HG03280 (cell line): ENCODE results near the gene HSPA1A.
"Not testable (repeated sequence)": the region's sequence is repeated elsewhere in the genome, so short reads cannot be mapped to it uniquely, and the experiment has no call there.

Source experiments
- ATAC-seq: cut with Tn5 transposase; IDR thresholded peaks from one replicate; pipeline ENCODE4 v1.9.1; 2021; ENCODE audit warnings: mild to moderate bottlenecking, moderate library complexity; ENCODE audit not compliant: unreplicated experiment

Gene HSPA1A

DNA sequence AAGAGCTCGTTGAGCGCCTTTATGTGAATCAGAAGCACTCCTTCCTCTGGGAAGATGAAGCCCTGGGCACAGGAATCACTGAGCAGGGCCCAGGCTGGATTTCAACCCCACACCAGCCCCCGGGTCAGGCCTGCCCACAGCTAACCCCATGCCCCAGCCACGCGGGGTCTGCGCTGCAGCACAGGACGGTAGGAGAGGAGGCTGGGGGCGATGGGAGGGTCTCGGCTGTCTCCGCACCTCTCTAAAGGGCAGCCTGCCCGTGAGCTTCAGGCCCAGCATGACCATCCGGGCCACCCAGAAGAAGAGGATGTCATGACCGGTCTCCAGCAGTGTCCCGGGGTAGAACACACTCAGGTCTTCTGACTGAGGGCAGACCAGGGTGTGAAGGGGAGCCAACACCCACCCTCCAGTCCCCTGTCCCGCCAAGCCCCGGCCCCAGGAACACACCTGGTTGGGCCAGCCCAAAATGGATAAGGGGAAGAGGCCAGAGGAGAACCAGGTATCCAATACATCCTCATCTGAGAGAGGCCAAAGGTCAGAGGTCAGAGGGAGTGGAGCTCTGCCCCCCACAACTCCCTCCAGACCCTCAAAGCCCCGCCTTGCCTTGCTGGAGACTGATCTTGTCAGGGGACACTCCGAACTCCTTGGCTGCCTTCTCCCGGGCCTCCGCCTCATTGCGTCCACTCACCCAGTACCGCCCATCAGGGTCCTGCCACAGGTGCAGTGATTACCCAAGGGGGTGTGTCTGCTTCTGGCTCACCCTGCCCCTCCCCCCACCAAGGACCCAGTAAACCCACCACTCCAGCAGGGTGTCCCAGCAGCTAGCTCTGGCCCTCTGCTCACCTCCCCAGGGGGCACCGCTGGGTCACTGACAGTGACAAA is 33.9 kb upstream of the HSPA1A start:
- ATAC-seq = no peak

DNA sequence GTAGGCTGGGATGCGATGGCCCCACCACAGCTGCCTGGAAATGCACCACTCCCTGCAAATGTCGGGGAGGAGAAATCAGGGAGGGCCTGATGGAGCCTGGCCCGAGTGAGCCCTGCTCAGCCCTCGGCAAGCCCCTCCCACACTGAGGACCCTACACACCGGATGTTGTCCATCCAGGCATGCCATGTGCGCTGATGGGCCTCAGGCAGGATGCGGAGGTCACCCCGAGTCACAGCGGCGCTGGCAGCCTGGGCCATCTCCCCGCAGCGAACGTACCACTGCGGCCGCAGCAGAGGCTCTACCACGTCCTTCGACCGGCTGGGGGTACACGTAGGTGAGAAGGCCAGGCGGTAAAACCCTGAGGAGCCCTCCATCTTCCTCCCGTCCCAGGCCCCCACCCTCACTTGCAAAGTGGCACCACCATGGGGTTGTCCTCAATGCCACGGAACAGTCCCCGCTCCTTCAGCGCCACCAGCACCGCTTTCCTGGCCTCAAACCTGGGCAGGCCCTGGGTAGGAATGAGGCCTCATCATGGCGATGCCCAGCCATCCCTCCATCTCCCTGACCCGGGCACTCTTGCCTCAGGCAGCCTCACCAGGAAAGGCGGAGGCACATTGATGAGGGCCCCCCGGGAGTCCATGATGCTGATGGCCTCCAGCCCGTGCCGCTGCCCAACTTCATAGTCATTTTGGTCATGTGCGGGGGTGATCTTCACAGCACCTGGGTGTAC is 33.1 kb upstream of the HSPA1A start:
- ATAC-seq = no peak

DNA sequence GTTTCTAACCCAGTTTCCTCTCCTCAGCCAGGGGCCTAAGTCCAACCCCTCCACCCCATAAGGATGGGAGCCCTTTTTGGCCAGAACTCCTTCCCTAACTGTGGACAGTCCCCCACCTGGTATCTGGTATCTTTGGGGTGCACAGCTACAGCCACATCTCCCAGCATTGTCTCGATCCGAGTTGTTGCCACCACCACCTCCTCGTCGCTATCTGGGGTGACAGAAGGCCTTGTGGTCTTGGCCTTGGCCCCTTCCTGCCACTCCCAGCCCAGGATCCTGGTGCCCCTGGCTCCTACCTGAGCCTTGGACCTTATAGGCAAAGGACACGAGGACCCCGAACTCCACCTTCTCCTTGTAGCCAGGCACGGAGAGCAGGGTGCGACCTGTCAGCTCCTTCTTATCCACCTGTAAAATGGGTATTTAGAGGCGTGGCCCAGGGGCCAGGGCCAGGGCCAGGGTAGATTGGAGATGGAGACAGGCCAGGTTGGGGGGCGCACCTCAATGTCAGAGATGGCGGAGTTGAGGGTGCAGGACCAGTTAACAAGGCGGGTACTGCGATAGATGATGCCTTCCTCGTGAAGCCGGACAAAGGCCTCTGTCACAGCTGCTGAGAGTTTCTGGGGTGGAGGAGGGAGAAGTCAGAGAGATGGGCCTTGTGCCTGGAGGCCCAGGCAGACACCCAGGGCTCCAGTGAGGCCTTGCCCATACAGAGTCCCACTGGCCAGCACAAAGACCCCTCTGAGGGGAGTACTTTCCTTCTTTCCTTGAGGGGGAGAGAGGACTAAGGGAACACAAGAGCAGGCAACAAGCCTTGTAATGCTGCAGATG is 31.0 kb upstream of the HSPA1A start:
- ATAC-seq = no peak

DNA sequence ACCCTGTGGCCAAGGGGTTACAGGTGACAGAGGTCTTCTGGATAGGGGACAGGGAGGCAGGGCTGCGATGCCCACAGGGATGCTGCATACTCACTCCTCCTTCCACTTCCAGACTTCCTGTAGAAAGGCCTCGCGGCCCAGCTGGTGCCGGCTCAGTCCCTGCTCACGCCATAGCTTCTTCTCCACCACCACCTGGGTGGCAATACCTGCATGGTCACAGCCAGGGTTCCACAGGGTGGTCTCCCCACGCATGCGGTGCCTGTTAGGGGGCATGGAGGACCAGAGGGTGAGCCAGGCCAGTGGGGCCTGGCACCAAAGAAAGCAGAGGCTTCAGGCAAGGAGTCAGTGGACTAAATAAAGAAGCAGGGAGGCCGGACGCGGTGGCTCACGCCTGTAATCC is 29.9 kb upstream of the HSPA1A start:
- ATAC-seq = no peak

DNA sequence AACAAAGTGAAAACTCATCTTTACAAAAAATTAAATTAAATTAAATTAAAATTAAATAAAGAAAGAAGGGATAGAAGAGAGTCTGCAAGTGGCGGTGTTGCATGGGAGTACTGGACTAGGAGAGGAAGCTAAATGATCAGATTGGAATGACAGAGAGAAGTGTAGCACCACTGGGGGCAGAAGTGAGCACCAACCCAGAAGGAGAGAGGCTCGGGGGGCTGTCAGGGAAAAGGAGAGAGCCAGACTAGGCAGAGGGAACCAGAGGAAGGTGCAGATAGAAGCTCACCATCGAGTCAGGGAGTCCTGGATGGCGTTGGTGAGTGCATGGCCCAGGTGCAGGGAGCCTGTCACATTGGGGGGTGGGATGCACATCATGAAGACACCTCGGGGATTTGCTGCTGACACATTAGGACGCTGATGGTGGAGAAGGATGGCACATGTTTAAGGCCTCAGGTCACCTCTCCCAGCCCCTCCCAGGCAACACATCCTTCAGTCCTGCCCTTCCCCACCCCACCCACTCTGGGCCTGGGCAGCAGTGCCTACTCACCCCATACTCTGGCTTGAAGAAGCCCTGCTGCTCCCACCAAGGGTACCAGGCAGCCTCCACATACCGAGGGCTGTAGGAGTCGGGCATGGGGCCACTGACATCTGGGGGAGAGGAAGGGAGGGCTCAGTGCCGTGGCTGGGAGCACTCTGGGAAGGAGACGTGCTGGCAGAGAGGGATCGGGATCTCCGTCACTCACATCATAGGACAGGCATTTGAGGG is 23.8 kb upstream of the HSPA1A start:
- ATAC-seq = no peak

DNA sequence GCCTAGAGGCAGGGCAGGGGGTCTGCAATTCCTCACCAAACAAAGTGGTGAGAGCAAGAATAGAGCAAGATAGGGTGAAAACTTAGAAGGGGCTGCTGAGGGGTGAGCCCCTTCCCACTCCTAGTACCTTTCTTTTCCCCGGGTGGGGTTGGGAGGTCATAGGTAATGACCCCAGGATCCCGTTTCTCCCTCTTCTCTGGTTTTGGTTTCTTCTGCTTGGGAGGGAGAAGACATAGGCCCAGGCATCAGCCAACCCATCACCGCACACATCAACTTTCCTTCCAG is 23.3 kb upstream of the HSPA1A start:
- no peak for ATAC-seq

DNA sequence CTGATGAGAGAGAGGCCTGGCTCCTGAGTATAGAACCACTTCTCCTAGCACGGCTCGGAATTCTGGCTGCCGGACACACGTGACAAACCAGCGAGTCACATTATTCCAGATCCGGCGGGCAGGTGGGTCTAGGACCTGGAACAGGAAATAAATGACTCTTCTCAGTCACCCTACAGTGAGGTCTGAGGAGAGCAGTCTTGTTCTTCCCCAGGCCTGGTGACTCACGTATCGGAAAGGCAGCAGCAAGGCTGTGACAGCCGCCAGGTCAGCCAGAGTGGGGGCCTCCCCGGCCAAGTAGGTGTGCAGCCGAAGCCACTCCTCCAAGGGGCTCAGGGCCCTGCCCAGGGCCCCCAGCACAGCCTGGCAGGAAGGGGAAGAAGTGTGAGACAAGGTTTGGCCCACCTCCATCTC is 22.6 kb upstream of the HSPA1A start:
- no peak for ATAC-seq

DNA sequence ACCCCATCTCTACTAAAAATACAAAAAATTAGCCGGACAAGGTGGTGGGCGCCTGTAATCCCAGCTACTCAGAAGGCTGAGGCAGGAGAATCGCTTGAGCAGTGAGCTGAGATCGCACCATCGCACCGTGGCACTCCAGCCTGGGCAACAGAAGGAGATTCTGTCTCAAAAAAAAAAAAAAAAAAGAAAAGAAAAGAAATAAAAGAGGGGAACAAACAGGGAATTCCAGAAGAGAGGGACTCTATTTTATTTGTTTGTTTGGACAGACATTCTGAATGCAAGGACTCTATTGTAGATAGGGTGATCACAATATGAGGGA is 21.5 kb upstream of the HSPA1A start:
- ATAC-seq = not testable (repeated sequence)

DNA sequence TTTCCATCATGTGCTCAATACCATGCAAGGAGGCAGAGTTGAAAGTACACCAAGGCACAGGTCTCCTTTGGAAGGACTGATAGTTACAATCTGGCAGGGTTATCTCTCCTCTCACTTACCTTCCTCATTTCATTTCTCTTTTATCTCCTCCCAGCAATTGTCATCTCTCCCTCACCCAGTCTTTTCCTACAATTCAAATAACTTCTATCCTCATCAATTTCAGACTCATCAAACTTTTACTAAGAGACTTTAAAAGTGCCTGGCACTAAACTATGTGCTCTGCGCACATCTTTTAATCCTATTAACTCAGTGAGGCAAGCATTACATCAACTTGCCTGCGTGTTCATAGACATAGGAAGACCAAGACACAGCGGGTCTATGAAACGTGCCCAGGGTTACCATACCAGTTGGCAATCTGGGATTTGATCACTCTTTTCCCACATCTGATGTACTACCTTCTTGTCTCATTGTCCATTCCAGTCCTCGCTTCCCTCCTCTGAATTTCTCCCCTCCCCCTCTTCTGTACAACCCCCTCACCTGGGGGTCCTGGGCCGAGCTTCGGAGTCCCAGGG is 21.0 kb upstream of the HSPA1A start:
- no peak for ATAC-seq

DNA sequence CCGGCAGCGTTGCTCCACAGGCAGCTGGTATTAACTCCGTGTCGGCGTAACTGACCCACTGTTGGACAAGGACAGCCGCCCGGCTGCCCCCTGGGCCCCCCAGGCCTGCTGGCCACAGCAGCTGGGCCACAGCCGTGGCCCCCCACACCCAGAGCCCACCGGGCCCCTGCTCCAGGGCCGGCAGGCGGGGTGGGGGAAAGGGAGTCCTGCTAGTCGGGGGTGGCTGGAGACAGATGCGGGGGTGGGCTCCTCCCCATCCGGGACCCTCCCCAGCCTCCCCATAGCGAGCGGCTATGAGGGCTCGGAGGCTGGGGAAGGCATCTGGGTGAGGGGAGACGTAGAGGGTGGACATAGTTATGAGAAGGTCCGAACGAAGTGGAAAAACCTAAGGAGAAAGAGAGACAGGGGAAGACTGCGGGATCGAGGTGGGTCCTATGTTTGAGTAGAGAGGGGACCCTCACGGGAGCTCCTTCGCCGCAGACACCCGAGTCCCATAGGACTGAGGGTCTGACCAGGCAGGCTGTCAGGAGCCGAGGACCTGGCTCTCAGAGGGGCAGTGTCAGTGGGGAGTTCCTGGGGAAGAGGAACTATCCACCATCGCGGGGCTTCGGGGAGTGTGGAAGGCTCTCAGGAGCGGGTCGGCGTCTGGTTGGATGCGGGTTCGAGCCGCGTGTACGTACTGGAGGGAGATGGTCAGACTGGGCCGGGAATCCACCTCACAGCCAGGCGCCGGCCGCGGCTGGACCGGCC is 20.3 kb upstream of the HSPA1A start:
- ATAC-seq = no peak

DNA sequence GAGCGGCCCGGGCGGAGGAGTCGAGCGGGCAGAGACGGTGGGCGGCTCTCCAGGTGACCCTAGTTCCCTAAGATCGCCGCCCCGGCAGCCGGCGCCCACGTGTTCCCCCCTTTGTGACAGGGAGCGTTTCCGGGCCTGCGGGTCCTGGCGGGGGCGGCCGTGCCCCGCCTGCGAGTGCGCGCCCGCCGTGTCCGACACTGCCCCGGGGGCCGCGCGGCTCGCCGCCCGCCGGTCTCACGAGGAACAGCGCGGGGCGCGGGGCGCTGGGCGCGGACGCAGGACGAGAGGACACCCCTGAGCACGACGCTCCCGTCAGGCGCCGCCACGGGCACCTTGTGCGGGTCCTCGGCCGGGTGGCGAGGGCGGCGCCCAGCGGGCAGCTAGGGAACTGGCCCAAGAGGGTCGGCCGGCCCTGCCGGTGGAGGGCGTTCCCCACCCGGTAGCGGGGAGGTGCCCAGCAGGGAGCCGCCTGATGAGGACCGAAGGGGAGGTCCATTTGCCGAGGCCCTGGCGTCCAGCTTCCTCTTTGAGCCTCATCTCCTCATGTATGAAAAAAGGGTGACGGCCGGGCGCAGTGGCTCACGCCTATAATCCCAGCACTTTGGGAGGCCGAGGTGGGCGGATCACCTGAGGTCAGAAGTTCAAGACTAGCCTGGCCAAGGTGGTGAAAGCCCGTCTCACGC is 19.6 kb upstream of the HSPA1A start, which contains the start of gene VARS1:
TSS of gene VARS1 (minus strand) at position 137 of the 683 bp plus-strand sequence. CDS start 535 bp downstream, outside the sequence.
- peak; percentile 82 for ATAC-seq

DNA sequence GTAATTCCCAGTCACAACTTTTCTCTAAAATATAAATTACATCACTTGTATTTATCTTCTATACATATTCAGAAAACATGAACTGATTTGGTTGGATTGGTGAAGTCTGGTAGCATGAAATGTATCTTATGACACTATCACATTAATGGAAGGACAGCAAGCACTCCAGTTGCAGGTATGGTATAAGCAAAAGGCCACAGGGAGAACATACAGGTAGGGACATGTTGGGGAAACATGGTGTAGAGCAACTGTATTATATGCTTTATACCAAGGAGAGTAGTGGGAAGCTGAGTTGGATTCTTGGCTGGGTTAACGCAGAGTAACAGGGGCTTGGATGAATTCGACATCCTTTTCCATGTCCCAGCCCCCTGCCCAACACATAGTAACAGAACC is 18.4 kb upstream of the HSPA1A start:
- no peak for ATAC-seq

DNA sequence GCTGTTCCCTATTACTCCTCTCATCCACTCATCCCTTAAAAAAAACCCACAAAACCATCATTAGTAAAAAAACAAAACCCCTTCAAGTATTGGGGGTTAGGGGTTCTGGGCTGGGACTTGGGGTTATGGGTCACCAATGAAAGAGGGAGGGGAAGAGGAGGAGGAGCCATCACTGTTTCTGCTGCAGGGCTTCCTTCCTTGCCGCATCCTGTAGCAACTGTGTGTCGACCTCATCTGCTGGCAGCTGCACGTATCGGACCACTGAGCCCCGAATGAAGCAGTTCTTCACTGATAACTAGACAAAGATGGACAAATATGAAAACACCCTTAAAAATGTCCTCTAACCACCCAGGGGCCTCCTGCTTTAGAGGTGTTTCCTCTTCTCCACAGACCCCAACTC is 17.8 kb upstream of the HSPA1A start:
- no peak for ATAC-seq

DNA sequence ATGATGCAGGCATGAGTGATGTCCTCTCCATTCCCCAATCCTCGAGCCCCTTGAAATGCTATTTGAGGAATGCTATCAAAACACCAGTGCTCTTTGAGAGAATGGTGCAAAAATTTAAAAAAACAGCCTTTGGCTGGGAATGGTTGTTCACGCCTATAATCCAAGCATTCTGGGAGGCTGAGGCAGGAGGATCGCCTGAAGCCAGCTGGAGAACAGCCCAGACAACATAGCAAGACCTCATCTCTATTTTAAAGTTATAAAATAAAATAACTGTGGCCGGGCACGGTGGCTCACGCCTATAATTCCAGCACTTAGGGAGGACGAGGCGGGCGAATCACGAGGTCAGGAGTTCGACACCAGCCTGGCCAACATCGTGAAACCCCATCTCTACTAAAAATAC is 15.6 kb upstream of the HSPA1A start:
- ATAC-seq = no peak

DNA sequence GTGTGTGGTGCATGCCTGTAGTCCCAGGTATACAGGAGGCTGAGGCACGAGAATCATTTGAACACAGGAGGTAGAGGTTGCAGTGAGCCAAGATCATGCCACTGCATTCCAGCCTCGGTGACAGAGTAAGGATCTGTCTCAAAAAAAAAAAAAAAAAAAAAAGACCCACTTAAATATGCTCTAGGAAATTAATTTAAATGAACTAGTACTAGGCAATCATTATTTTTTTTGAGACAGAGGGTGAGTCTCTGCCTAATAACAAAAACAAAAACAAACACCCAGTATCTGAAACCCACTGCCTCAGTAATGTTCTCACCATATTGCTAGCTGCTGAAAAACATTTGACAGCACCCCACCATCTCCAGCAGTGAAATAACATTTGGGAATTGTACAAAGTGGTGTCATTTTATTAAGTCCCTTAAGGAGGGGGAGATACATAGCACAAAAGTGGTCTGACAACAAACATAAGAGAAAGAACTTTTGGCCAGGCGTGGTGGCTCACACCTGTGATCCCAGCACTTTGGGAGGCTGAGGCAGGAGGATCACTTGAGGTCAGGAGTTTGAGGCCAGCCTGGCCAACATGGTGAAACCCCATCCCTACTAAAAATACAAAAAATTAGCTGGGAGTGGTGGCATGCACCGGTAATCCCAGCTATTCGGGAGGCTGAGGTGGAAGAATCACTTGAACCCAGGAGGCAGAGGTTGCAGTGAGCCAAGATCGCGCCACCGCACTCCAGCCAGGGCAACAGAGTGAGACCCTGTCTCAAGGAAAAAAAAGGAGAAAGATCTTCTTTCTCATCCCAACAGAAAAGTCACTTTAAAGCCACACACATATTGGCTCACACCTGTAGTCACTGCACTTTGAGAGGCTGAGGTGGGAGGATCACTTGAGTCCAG is 14.1 kb upstream of the HSPA1A start:
- ATAC-seq = not testable (repeated sequence)

DNA sequence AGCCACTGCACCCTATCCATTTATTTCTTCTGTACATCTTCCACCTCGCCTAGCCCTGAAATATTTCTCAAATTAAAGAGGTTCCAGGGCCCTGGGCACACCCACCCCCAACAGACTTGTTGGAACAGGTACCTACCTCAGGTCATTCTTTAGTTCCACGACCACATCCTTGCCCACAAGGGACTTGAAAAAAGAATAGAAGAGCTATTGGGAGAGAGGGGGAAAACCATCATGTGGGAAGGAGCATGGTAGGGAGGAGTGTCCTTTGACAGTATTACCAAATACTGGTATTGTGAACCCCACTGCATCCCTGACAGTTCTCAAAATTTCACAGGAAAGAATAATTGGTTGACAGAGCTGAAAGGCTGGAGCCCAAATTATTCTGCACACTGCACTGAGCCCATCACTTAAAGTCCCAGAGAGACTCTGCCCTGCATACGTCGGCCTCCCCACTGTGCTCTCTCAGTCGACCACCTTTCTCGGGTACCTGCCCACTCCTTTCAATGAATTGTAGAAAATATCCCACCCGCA is 9.3 kb upstream of the HSPA1A start:
- ATAC-seq = no peak

DNA sequence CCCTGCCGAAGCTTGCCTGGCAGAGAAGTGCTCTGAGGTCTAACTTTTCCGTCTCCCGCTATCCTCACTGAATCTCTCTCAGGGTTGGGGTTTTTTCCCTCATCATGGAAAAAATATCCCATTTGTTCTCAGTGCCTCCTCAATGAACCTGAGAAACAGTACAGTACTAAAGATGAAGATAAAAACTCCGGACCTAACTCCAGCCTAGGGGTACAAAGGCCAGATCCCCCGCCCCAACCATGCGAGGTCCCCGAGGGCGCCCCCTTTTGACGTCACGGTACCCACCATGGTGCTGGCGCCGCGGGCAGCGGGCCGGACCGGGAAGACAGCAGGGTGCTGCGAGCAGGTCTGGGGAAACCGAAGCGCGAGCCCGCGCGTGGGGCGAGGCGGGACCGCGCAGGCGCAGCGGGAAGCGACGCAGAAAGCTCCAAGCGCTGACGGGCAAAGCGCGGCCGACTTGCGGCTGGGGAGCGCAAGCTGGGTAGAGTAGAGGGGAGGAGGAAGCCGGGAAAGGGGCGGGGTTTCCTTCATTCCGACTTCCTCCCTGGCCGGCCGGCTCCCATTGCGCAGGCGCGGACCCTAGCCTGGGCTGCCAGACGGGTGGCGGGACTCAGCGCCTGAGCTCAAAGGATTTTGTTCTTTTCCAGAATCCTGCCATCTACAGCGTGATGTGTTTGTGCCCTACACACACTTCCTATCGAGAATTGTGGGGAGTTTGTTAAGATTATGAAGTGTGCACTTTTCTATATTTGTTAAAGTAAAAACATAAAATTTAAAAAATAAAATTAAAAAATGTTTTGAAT is 8.7 kb upstream of the HSPA1A start, which contains the start of gene LSM2:
TSS of gene LSM2 (minus strand) at position 497 of the 803 bp plus-strand sequence. CDS start at position 288, 209 bp downstream.
- peak; percentile 95 for ATAC-seq
